Retinal pigment epithelial cell (primary cell): Measurements from ENCODE around the gene RSL1D1.

Source experiments
- DNase-seq: peaks from one replicate; pipeline ENCODE4 v3.0.0-alpha.2; 2010; ENCODE audit warnings: low read depth
- H3K4me3 ChIP-seq: 2 replicates; pipeline ENCODE4 v1.5.1; 2011; ENCODE audit warnings: mild to moderate bottlenecking, low read length, control low read depth, moderate library complexity
- TF ChIP-seq, protein P1 (sequence below): conservative IDR thresholded peaks from 2 replicates; pipeline ENCODE4 v1.5.1; 2011; ENCODE audit warnings: low read depth, low read length, control low read depth, inconsistent platforms

Gene RSL1D1

DNA sequence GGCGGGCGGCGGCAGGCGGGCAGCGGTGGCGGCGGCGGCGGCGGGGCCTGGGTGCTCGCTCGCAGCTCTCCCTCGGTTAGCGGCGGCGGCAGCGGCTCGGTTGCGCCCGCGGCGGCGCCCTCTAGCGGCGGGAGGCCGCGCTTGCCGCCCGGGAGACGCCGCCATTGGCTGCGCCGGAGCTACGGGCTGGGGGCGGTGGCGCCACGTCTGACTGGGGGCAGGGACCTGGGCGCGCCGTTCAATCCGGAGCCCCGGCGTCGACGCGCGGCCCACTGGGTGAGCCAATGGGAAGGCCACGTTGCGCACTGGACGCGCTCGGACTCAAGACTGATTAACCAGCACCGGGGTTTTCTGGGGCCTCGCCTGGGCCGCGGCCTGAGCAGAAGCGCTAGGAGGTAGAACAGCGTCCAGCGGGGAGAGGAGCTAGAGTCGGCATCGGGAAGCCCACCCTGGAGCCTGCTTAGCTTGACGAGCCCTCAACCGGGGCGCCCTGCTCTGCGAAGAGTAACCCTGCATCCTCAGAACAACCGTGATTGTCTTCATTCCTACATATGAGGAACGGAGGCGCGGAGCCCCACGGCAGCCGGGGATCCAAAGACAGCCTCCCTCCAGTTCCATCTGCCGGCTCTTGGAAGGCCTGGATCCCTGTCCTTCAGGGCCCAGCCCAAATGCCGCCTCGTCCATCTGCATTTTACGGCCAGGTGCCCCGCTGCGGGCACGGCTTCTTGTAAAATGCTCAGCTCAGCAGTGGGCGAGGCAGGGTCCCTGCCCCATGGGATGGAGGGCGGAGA is 54.0 kb downstream of the RSL1D1 start, which contains the start of gene ZC3H7A:
ZC3H7A (minus strand) TSS at position 93 of the 791 bp plus-strand sequence. CDS start 14,904 bp downstream, outside the sequence.
- peak within 1 kb of the TSS; percentile 94 for H3K4me3 ChIP-seq
- TF ChIP-seq, protein P1, sequence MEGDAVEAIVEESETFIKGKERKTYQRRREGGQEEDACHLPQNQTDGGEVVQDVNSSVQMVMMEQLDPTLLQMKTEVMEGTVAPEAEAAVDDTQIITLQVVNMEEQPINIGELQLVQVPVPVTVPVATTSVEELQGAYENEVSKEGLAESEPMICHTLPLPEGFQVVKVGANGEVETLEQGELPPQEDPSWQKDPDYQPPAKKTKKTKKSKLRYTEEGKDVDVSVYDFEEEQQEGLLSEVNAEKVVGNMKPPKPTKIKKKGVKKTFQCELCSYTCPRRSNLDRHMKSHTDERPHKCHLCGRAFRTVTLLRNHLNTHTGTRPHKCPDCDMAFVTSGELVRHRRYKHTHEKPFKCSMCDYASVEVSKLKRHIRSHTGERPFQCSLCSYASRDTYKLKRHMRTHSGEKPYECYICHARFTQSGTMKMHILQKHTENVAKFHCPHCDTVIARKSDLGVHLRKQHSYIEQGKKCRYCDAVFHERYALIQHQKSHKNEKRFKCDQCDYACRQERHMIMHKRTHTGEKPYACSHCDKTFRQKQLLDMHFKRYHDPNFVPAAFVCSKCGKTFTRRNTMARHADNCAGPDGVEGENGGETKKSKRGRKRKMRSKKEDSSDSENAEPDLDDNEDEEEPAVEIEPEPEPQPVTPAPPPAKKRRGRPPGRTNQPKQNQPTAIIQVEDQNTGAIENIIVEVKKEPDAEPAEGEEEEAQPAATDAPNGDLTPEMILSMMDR, result peak; percentile 25
- peak; percentile 92 for DNase-seq

GRCh38 chr16:11796227-11797165 is 54.8 kb downstream of the RSL1D1 start:
- DNase-seq, result no peak
- TF ChIP-seq, protein P1, result no peak
- H3K4me3 ChIP-seq, result peak overlapping the region; percentile 94

- DNase-seq, result no peak
- peak overlapping the region; percentile 94 for H3K4me3 ChIP-seq
- TF ChIP-seq, protein P1, result no peak
Measured at GRCh38 chr16:11795887-11796226, 55.5 kb downstream of the RSL1D1 start.

GRCh38 chr16:11794996-11795886 is 56.1 kb downstream of the RSL1D1 start:
- no peak for DNase-seq
- peak overlapping the region; percentile 94 for H3K4me3 ChIP-seq
- TF ChIP-seq, protein P1, result no peak

DNA sequence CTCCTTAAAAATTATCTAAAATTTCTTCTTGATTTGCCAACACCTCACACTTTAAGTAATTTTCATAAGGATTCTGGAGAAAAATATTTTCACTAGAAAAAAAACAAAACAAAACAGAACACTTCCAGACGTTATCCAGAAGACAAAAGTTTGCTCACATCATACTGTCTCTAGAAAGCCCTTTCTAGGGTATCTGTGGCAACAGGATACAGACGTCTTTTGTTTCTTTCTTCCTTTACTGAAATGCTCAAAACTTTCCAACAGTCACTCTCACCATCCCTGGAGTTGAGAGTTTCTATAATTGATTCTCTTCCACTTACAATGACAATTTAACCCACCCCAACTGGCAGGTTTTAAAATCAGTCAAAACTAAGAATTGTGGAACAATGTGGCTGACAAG is 56.9 kb downstream of the RSL1D1 start:
- TF ChIP-seq, protein P1, result no peak
- no peak for DNase-seq
- no peak overlapping the region for H3K4me3 ChIP-seq

- DNase-seq, result no peak
- no peak overlapping the region for H3K4me3 ChIP-seq
- TF ChIP-seq, protein P1, result no peak
Measured at GRCh38 chr16:11793840-11794239, 57.5 kb downstream of the RSL1D1 start.
